Forelimb muscle (tissue), 1 donor: ENCODE data around the gene PRR23E. TPM values are rescaled to one million over a fixed set of nuclear protein-coding genes. Genes with fewer than 3 reads are reported as not detected.

ENCODE experiments used
- DNase-seq: peaks from one replicate; pipeline ENCODE4 v3.0.0-alpha.2; 2013; ENCODE audit warnings: low read depth
- polyA plus RNA-seq: library from polyadenylated mRNA; unstranded; fragments of 120-200 nt; gene quantifications from one replicate; pipeline ENCODE4 v1.2.1, GENCODE V29; 2013; ENCODE audit not compliant: insufficient read length

PRR23E gene
- polyA plus RNA-seq, 1 donor, result not detected

DNA sequence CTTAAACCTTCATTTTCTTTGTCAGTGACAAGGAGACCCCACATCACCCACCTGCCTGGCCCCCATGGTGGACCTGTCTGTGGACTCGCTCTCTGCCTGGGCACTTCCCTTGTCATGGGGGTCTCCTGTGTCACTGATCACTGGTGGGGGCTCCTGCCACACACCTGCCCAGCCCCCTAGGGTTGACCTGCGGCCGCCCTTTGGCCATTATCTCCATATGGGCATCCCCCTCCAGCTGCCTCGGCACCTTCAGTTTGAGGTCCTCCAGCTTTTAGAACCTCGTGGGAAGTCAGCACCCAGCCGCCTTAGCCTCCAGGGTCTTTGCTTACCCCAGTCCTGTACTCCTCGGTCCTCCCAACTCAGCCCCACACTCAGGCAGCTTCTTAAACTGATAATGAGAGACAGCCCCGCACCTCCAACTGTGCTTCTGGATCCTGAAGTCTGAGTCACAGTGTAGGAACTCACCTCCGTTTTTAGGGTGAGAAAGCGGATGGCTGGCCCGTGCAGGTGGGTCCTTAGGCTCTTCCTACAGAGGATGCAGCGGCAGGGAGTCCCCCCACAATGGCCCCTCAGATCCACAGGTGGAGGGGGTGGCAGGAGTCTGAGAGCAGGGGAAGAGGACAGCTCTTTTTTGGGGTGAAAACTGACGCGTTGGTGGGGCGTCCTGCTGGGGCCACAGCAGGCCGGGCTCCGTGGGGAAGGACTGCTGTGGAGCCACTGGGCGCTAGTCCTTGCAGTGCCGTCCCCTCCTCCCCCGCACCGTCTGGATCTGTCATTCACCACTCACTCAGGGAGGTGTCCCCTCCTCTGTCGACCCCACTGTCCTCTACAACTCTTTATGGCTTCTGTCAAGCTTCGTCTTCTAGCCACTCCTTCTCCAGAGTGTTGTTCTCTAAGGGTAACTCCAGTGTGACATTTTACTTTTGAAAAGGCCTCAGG lies 8.7 kb upstream of the PRR23E start:
- DNase-seq, result no peak

DNA sequence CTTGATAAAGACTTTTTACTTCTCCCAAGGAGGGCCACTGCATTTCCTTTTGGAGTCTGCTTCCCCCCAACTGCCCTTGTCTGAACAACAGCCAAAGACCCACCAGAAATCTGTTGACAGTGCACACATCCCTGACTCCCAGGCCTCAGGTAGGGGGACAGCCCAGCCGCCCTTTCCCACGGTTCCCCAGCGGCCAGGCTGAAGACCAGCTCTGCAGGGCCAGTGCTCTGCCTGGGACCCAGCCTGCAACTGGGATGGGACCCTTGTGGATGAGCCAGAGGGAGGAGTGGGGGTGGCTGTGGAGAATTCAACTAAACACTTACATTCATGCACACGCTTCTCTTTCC lies 8.1 kb upstream of the PRR23E start:
- DNase-seq, result no peak

DNA sequence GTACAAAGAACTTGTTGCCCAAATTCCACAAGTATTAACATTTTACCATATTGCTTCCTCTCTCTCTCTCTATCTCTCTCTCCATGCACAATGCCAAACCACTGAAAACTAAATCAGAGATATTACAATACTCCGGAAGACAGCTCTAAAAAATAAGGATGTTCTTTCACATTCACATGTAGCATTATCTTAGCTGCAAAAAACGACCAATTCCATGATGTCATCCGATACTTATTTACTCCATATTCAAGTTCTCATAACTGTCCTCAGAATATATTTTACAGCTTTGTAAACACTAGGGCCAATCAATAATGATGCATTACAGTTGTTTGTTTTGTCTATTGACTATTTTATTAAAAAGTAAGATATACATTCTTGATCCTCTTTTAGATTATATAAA lies 7.7 kb upstream of the PRR23E start:
- no peak for DNase-seq

DNA sequence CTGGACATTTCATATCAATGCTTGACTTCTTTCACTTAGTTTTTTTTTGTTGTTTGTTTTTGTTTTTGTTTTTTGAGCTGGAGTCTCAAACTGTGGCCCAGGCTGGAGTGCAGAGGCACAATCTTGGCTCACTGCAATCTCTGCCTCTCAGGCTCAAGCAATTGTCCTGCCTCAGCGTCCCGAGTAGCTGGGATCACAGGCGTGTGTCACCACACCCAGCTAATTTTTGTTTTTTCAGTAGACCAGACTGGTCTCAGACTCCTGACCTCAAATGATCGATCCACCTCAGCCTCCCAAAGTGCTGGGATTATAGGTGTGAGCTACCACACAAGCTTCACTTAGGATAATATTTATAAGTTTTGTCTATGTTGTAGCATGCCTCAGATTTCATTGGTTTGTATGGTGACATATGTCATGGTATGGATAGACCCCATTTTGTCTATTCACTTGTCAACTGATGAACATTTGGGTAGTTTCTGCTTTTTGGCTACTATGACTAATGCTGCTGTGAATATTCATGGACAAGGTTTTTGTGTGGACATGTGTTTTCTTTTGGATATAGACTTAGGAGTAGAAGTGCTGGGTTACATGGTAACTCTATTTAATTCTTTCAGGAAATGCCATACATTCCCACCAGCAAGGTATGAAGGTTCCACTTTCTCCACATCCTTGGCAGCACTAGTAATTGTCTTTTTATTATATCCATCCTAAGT lies 6.8 kb upstream of the PRR23E start:
- DNase-seq, result no peak

DNA sequence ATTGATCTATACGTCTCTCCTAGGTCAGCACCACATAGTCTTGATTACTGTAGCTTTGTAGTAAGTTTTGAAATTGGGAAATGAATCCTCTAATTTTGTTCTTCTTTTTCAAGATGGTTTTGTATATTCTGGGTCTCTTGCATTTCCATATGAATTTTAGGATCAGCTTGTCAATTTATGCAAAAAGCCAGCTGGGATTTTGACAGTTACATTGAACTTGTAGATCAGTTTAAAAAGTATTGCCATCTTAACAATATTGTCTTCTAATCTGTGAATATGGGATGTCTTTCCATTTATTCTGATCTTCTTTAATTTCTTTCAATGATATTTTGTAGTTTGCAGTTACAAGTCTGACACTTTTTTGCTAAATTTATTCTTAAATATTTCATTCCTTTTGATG lies 5.6 kb upstream of the PRR23E start:
- no peak for DNase-seq

DNA sequence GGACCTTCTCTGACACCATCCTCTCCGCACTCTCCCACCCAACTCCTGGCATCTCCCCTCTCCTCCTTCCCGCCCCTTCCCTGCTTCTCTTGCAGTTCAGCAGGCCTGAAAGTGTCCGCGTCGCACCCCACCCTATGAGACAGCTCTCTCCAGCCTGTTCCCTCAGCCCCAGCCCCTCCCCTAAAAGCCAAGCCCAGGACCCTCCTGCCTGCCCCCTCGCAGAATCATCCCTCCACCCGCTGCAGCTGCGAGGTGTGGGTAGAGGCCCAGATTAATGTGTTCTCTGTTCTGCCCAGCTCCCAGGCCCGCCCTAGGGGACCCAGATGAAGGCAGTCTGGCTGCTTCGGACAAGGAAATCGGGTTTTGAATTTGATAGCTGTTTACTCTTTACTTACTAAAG lies 410 bp downstream of the PRR23E start:
- no peak for DNase-seq

DNA sequence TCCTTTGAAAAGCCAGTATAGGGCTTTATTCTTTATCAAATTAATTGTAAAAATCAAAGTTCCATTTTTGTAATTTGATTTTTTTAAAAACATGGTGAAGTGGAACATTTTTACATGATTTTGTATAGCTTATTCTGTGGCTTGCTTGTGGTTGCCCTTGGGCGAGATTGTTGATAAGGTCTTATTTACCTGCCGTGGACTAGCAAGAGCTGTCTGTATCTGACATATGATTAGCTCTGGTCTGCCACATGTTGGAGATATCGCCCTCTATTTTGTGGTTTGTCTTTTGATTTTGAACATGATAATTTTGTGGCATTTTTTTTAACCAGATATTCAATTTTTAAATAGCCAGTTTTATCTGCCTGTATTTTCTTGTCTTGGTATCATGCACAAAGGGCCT lies 844 bp downstream of the PRR23E start:
- DNase-seq, result no peak

DNA sequence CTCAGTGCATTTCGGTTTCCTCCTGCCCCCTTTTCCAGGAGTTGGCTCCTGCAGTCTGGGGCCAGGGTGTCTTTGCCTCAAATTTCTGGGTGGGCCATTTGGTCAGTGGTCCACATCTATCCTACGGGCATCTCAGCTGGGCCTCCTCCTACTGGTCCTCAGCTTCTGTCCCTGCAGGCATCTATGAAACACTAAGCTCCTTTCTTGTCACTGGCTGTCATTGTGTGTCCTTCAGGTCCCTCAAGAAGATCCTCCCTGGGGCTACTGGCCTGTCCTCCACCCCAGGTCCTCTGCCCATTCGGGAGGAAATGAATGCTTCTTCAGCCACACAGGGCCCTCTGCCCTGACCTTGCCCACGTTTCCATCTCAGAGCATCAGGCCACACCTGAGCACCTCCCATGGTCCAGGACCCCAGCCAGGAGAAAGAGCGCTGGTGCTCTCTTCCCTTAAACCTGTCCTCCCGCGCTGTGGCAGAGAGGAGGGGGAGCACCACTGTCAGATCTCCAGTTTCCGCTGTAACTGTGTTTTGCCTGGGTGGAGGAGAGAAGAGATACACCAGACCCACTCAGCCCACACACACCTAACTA lies 1.8 kb downstream of the PRR23E start:
- no peak for DNase-seq

DNA sequence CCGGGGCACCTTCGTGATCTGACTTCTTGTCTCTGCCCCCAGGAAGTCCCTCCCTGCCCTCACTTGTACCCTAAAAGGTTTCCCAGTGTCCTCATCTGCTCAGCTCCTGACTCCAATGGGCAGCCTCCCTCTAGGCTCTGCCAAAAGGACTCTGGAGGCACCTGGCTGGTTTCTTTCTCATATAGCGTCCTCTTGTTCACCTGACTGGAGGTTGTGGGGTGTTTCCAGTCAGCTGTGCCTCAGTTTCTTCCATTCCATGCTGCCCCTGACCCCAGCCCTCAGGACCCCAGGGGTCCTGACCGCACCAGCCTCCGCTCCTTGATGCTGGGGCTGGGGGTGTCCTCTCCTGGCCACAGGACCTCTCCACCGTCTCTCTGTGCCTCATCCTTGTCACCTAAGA lies 2.5 kb downstream of the PRR23E start:
- DNase-seq, result no peak

DNA sequence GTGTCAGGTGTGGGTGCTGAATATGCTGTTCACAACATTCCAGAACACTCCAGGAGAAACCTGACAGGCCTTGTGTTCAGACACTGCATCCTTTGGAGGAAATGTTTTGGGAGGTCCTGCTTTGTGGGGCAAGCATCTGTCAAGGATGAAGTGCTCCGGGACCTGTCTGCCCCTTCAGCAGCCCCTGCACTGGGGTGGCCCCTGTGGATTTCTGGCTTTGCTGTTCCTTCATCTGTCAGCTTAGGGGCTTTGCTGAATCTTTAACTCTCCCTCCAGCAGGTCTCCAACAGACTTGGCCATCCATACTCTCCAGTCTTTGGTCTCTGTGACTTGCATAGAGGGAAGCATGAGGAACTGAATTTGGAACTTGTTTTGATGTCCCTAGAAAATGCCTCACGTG lies 3.1 kb downstream of the PRR23E start:
- no peak for DNase-seq

DNA sequence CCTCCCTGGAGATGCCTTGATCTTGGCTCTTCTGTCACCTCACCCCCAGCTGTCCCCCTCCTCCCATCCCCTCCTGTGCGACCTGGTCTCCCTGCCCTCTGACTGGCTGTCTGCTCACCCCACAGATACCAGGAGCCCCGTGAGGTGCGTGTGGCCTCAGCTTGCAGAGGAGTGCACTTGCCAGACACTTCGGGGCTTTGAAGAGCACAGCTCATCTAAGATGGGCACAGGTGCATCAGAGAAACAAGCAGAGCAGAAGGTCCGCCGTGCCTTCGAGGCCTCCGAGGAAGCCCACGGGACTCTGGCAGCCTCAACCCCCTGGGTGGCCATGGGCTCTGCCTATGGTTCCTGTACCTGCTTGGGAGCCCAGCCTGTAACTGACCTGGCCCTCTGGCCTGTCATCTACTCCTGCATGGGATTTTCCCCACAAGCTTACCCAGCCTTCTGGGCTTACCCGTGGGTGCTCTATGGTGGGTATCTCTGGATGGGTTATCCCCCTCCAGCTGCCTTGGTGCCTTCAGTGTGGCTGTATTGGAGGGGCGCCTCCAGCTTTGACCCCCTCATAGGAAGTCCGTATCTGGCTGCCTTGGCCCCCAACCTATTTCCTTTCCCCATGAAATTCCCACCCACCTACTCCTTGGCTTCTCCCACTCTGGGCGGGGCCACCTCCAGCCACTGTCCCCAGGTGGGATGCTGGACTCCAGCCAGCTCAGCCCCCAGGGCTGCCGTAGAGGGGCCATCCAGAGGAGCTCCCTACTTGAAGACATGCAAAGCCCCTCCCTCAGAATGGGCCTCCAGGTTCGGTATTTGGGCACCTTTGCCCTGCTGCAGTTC lies 3.8 kb downstream of the PRR23E start:
- DNase-seq, result no peak

DNA sequence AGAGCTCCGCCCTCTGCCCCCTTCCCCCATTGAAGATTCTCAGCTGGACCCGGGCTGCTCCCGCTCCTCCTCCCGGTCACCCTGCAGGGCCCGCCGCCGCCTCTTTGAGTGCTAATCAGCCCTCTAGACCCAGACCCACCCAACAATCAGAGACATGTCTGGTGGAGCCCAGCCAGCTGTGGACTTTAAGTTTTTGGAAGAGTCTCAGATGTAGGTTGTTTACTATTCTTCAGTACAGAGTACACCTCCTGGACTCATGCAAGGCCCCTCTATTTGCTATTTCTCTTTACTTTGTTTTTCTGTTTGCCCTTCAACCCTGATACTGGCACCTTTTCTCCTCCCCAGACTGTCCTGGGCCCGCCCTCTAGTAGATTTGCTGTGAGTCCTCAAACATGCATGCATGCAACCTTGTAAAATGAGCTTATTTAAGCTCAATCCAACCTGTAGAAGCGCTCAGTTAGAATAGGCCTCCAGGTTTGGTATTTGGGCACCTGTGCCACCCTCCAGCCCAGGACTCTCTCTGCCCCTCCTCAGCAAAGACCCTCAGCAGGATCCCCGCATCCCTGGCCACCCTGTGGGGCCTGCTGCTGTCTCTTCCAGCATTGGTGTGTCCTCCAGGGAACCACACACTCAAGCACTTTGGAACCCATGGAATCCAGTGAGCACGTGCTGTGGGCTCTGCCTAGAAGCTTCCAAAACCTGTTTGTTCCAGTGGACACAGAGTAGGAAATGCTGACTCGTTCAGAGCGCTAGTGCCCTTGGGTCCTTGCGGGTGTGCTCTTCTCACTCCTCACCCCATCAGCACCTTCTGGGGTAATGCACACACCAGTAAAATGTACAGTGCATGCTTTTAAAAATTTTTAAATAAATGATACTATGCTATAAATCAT lies 4.6 kb downstream of the PRR23E start:
- DNase-seq, result no peak

DNA sequence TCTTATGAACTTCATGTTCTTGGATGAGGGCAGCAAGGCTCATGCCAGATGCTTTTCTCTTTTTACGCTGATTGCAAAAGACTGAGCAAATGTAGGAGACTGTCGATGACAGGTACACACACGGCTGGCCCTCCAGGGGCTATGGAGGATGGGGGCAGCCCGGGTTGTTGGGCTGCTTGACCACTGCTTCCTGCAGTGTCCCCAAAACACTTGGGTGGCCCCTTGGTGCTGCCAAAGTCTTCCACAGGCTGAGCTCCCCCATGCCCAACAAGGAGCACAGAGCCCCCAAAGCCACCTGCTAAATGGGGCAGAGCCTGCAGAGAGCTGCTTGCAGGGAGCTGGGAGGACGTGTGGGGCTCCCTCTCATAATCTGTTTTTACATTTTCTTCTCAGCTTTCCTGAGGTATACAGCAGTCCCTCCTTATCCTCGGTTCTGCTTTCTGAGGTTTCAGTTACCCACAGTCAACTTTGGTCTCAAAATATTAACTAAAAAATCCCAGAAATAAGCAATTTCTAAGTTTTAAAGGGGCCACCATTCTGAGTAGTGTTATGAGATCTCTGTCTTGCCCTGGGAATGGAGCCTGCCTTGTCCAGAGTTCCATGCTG lies 7.3 kb downstream of the PRR23E start:
- no peak for DNase-seq

DNA sequence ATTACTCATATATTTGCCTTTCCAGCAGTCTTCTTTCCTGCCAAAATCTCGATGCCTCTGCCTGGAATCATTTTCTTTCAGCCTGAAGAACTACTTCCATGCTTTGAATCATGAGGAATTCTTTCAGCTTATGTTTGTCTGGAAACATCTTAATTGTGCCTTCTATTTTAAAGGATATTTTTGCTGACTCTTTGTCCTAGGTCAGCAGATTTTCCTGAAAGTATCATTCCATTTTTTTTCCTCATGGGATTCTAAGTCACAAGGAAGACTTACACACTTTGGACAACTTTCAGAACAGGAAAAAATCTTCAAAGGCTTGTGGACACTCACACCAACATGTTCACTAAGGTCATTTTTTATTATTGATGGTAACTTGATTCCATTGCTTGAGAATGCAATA lies 10.1 kb downstream of the PRR23E start:
- no peak for DNase-seq

DNA sequence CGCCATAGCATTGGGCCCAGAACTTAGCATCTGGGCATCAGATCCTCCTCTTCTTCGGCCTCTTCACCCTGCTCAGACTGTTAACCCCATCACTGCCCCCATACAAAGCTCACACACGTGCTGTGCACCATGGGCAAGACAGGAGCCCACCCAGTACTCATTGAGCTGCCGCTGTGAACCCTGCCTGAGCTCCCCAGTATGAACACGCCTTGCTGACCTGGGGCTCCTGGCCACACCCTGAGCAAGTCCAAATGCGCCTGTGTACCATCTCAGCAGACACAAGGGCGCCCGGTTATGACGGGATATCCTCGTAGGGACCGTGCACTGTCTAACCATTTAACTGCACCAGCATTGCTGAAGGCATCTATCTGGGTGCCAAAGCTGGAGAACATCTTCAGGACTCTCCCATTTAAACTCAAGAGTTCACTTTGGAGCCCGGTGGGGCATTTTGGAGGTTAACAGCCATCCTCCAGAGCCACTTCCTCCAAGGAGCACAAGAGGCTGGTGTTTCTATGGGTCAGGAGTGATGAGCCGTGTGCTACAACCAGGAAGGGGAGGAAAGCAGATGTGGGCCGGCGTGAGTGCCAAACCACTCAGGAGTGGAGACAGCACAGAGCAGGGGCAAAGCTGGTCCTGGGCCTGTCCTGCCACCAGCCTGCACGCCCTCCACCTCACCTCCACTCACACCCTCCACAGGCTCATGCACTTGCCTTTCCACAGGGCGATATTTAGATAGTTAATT lies 12.1 kb downstream of the PRR23E start:
- no peak for DNase-seq

DNA sequence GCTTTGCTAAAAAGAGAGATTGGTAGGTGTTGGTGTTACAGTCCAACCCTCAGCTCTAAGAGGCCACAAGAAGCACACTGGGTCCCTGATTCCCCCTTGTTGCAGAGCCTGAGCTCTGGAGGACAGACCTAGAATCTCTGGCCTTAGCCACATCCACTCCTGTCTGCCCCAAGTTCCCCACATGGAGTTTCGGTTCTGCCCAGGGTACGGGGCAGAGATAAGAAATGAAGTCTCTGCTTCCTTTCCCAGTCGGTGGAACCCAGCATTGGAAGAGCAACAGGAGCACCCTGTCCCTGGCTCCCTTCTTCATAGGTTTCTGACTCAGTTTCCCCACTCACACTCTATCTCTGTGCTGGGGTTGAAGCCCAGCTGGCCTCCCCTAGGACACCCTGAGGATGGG lies 13.2 kb downstream of the PRR23E start:
- no peak for DNase-seq

DNA sequence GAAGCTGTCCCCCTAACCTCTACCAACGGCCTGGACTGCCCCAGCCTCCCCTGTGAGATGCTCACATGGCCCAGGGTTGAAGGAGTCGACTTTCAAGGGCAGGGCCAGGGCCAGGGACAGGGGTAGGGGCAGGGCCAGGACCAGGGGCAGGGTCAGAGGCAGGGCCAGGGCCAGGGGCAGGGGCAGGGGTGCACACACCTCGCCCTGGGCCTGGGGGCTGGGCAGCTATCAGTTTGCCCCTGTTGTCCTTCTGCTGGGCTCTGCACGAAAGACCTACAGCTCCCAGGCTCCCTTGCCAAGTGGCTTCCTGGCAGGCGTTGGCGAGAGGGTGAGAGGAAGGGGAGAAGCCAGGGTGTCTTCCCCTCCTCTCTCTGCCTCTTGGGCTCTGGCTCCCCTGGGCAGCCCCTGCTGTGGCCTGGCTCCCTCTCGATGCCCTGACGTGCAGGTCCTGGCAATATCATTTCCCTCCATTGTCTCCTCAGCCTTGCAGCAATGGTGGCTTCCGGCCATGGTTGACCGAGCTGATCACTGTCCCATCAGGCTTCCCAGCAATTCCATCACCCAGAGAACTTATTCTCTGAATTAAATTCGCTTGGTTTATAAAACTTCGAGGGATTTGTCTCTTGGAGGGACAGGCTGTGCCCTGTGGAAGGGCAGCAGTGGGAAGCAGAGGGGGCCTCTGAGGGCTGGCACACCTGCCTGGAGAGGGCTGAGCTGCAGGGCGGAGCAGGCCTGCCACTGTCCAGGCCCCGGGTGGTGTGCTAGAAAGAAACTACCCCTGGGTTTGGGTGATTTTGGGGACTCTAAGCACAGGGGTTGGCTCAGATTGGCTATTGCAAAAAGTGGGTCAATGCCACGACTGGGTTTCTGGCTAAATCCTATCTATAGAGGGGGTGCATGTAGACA lies 13.9 kb downstream of the PRR23E start:
- no peak for DNase-seq

DNA sequence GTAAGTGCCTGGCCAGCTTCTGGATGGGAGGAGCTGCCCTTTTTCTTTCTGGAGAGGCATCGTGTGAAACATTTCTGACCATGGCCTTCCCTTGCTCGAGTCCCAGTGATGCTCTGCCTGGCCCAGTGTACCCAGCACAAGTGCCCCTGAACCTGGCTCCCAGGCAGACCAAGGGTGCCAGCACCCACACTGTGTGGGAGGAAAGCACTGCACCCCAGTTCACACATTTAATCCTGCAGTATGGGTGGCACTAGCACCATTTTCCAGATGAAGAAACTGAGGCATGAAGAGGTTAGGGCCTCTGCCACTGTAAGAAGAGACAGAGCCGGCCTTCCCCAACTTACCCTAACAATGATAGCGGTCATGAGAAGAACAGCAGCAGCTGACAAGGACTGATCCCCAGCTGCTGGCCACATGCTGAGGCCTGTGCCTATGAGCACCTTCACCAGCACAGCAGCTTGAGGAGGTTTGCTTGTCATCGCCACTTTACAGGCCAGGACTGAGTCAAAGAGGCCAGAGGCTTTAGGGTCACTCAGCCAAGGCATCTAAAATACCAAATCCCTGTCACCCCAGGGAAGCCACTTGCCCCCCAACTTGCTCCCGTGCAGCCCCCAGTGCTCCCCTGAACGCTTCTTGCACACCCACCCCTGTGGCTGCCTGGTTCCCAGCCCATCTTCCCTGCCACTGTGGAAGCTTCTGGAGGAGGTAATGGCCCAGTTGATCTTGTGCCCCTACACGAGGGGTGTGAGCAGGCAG lies 15.0 kb downstream of the PRR23E start:
- DNase-seq, result no peak
